HepG2 (cell line): ENCODE measurements around the gene ARHGAP33.

Experiments
- ETV5 ChIP-seq: IDR thresholded peaks from 2 replicates; pipeline ENCODE4 v1.6.1; 2018; ENCODE audit warnings: missing biosample characterization, missing genetic modification reagents, inconsistent platforms, borderline replicate concordance
- GPBP1L1 ChIP-seq: sonication (generic); formaldehyde crosslinking; IDR thresholded peaks from 2 replicates; pipeline ENCODE4 v1.5.0; 2020; ENCODE audit warnings: mild to moderate bottlenecking, missing genetic modification reagents
- HDAC1 ChIP-seq: sonication (generic); formaldehyde crosslinking; IDR thresholded peaks from 2 replicates; pipeline ENCODE4 v1.5.1; 2020; ENCODE audit warnings: mild to moderate bottlenecking, missing genetic modification reagents
- POLR2G ChIP-seq: fragments of 200-400 bp; formaldehyde crosslinking; IDR thresholded peaks from 2 replicates; pipeline ENCODE4 v1.6.1; 2018; ENCODE audit warnings: mild to moderate bottlenecking, low read depth, low read length, moderate library complexity
- ZNF724P ChIP-seq: sonication (generic); formaldehyde crosslinking; IDR thresholded peaks from 2 replicates; pipeline ENCODE4 v1.8.0; 2022; ENCODE audit warnings: missing genetic modification reagents, borderline replicate concordance

GRCh38 chr19:35730326-35730725, 45.0 kb upstream of the ARHGAP33 start:
- no peak for TF ChIP-seq ZNF724P
- TF ChIP-seq ETV5, result no peak
- no peak for TF ChIP-seq POLR2G
- no peak for TF ChIP-seq GPBP1L1
- no peak for TF ChIP-seq HDAC1 (CRISPR knock-in tag)
